Panc1 (cell line): ENCODE data around the gene CBL.

ENCODE experiments used
- POLR2AphosphoS5 ChIP-seq: IDR thresholded peaks from 2 replicates; pipeline ENCODE4 v1.6.1; 2012; ENCODE audit warnings: mild to moderate bottlenecking, low read depth, low read length, moderate library complexity
- SIN3A ChIP-seq: IDR thresholded peaks from 2 replicates; pipeline ENCODE4 v1.6.1; 2012; ENCODE audit warnings: low read depth, mild to moderate bottlenecking, low read length, moderate library complexity, borderline replicate concordance; ENCODE audit not compliant: insufficient read depth
- TCF7L2 ChIP-seq: IDR thresholded peaks from 2 replicates; pipeline ENCODE4 v1.6.1; 2011; ENCODE audit warnings: mild to moderate bottlenecking, low read depth, low read length, inconsistent platforms
- TF ChIP-seq, protein P1 (sequence below): fragments of 450-650 bp; IDR thresholded peaks from 2 replicates; pipeline ENCODE4 v1.5.1; 2017; ENCODE audit warnings: mild to moderate bottlenecking
- TF ChIP-seq, protein P2 (sequence below), 2 experiments: IDR thresholded peaks; 2 replicates each; pipeline ENCODE4 v1.6.1; 2011 to 2012; ENCODE audit warnings: low read depth in 2 of 2, control low read depth in 1 of 2, low read length in 1 of 2, mild to moderate bottlenecking in 1 of 2, moderate library complexity in 1 of 2; ENCODE audit not compliant: insufficient read depth in 1 of 2

DNA sequence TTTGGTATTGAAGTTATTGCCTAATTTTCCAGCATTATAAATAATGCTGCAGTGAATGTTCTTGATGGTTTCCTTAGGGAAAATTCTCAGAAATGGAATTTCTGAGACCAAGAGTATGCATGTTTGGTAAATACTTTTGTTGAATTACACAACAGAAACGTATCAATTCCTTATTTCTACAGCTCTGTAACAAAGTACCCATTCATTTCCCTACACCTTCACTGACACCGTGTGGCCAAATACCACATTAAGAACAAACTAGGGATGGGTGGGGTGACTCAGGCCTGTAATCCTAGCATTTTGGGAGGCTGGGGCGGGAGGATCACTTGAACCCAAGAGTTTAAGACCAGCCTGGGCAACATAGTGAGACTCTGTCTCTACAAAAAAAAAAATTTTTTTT is 89.0 kb downstream of the CBL start:
- TF ChIP-seq, protein P1, sequence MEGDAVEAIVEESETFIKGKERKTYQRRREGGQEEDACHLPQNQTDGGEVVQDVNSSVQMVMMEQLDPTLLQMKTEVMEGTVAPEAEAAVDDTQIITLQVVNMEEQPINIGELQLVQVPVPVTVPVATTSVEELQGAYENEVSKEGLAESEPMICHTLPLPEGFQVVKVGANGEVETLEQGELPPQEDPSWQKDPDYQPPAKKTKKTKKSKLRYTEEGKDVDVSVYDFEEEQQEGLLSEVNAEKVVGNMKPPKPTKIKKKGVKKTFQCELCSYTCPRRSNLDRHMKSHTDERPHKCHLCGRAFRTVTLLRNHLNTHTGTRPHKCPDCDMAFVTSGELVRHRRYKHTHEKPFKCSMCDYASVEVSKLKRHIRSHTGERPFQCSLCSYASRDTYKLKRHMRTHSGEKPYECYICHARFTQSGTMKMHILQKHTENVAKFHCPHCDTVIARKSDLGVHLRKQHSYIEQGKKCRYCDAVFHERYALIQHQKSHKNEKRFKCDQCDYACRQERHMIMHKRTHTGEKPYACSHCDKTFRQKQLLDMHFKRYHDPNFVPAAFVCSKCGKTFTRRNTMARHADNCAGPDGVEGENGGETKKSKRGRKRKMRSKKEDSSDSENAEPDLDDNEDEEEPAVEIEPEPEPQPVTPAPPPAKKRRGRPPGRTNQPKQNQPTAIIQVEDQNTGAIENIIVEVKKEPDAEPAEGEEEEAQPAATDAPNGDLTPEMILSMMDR = no peak; the same call in 1 of the 2 replicates
- TF ChIP-seq, protein P2, sequence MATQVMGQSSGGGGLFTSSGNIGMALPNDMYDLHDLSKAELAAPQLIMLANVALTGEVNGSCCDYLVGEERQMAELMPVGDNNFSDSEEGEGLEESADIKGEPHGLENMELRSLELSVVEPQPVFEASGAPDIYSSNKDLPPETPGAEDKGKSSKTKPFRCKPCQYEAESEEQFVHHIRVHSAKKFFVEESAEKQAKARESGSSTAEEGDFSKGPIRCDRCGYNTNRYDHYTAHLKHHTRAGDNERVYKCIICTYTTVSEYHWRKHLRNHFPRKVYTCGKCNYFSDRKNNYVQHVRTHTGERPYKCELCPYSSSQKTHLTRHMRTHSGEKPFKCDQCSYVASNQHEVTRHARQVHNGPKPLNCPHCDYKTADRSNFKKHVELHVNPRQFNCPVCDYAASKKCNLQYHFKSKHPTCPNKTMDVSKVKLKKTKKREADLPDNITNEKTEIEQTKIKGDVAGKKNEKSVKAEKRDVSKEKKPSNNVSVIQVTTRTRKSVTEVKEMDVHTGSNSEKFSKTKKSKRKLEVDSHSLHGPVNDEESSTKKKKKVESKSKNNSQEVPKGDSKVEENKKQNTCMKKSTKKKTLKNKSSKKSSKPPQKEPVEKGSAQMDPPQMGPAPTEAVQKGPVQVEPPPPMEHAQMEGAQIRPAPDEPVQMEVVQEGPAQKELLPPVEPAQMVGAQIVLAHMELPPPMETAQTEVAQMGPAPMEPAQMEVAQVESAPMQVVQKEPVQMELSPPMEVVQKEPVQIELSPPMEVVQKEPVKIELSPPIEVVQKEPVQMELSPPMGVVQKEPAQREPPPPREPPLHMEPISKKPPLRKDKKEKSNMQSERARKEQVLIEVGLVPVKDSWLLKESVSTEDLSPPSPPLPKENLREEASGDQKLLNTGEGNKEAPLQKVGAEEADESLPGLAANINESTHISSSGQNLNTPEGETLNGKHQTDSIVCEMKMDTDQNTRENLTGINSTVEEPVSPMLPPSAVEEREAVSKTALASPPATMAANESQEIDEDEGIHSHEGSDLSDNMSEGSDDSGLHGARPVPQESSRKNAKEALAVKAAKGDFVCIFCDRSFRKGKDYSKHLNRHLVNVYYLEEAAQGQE (IDR thresholded peaks at IDR 0.05; ENCODE audit: insufficient read depth in 1 of 2, low read depth in 2 of 2, low read length in 1 of 2) = no peak
- TF ChIP-seq POLR2AphosphoS5 = no peak
- TF ChIP-seq SIN3A = no peak
- TF ChIP-seq TCF7L2 = no peak
